Naive thymus-derived CD4-positive, alpha-beta T cell (primary cell): ENCODE data around the gene C1QTNF2. TPM values are rescaled to one million over a fixed set of nuclear protein-coding genes. Genes with fewer than 3 reads are reported as not detected.

Experiments used
- ATAC-seq: fragments of 150-1000 bp; cut with Tn5 transposase; 2 replicates; pipeline ENCODE4 v1.10.0; 2021; ENCODE audit warnings: mild to moderate bottlenecking, moderate library complexity
- CTCF ChIA-PET: fragments of 350-600 bp; sonication (Branson Sonifier 250); formaldehyde crosslinking; loops from one replicate; lab custom pipeline; 2021; ENCODE audit warnings: antibody characterized with exemption; lab: Charles Lee
- POLR2A ChIA-PET: fragments of 350-600 bp; sonication (Branson Sonifier 250); formaldehyde crosslinking; loops from one replicate; lab custom pipeline; 2021; ENCODE audit warnings: antibody characterized with exemption, inconsistent platforms; lab: Charles Lee
- DNase-seq, 9 donors: peaks; one replicate each; pipeline versions ENCODE4 v3.0.0 to v3.0.0-alpha.2; 2020 to 2022; ENCODE audit warnings: mixed read lengths in 1 of 9
- H3K27ac ChIP-seq: one replicate; pipeline ENCODE4 v1.7.0; 2013; ENCODE audit warnings: mild to moderate bottlenecking, low read depth, low read length, moderate library complexity
- H3K27me3 ChIP-seq, 2 donors: one replicate each; pipeline ENCODE4 v1.7.0; 2013; ENCODE audit warnings: low read length in 2 of 2, mild to moderate bottlenecking in 2 of 2, moderate library complexity in 2 of 2; ENCODE audit not compliant: control insufficient read depth in 2 of 2, insufficient read depth in 2 of 2
- H3K36me3 ChIP-seq, 3 experiments: 1 replicate in 2 of 3; 2 replicates in 1 of 3; pipeline ENCODE4 v1.7.0; 2013; ENCODE audit warnings: low read length in 3 of 3, mild to moderate bottlenecking in 3 of 3, moderate library complexity in 1 of 3; ENCODE audit not compliant: insufficient read depth in 3 of 3, control insufficient read depth in 2 of 3
- H3K4me1 ChIP-seq, 2 donors: one replicate each; pipeline ENCODE4 v1.7.0; 2013; ENCODE audit warnings: low read length in 2 of 2, mild to moderate bottlenecking in 2 of 2, moderate library complexity in 1 of 2; ENCODE audit not compliant: control insufficient read depth in 2 of 2, insufficient read depth in 2 of 2
- H3K4me3 ChIP-seq: 2 replicates; pipeline ENCODE4 v1.7.0; 2013; ENCODE audit warnings: mild to moderate bottlenecking, low read length
- H3K9me3 ChIP-seq, 3 experiments: 1 replicate in 2 of 3; 2 replicates in 1 of 3; pipeline ENCODE4 v1.7.0; 2013; ENCODE audit warnings: low read length in 3 of 3; ENCODE audit not compliant: control insufficient read depth in 2 of 3
- H3K27ac Mint-ChIP-seq, 9 donors: one replicate each; pipeline ENCODE4 v1.8.0; 2020 to 2022; ENCODE audit warnings: mixed read lengths in 9 of 9, mild to moderate bottlenecking in 8 of 9, moderate library complexity in 5 of 9, inconsistent platforms in 2 of 9
- H3K27me3 Mint-ChIP-seq, 5 donors: one replicate each; pipeline ENCODE4 v1.8.0; 2021 to 2022; ENCODE audit warnings: mixed read lengths in 5 of 5, mild to moderate bottlenecking in 1 of 5
- H3K36me3 Mint-ChIP-seq, 5 donors: one replicate each; pipeline ENCODE4 v1.8.0; 2020 to 2022; ENCODE audit warnings: mixed read lengths in 5 of 5, mild to moderate bottlenecking in 3 of 5, inconsistent platforms in 1 of 5
- H3K4me1 Mint-ChIP-seq, 7 donors: one replicate each; pipeline ENCODE4 v1.8.0; 2020 to 2022; ENCODE audit warnings: mixed read lengths in 7 of 7, mild to moderate bottlenecking in 3 of 7, inconsistent platforms in 1 of 7
- H3K4me3 Mint-ChIP-seq, 10 donors: one replicate each; pipeline ENCODE4 v1.8.0; 2020 to 2022; ENCODE audit warnings: mild to moderate bottlenecking in 10 of 10, mixed read lengths in 10 of 10, moderate library complexity in 6 of 10, inconsistent platforms in 2 of 10
- H3K9me3 Mint-ChIP-seq, 11 donors: one replicate each; pipeline ENCODE4 v1.8.0; 2020 to 2022; ENCODE audit warnings: mixed read lengths in 11 of 11, mild to moderate bottlenecking in 4 of 11, inconsistent platforms in 1 of 11, moderate library complexity in 1 of 11
- intact Hi-C, 2 donors: fragments of 100-400 bp; cut with micrococcal nuclease; formaldehyde crosslinking; loops; one replicate each; pipeline ENCODE4 v1.15.1; 2023
- polyA plus RNA-seq, 2 donors: library from polyadenylated mRNA; unstranded; fragments of 300-500 nt; fragmentation: Illumina TruSeq; gene quantifications; one replicate each; pipeline ENCODE4 v1.2.3, GENCODE V29; 2021
- total RNA-seq, 6 experiments: library from RNA in 5 of 6; stranded (reverse) in 5 of 6; gene quantifications; 1 replicate in 5 of 6; 2 replicates in 1 of 6; pipeline ENCODE4 v1.2.3 and lab custom pipeline; 2021 to 2026

The C1QTNF2 gene
- total and polyA plus RNA-seq, 7 experiments from 2014 or later = not detected

DNA sequence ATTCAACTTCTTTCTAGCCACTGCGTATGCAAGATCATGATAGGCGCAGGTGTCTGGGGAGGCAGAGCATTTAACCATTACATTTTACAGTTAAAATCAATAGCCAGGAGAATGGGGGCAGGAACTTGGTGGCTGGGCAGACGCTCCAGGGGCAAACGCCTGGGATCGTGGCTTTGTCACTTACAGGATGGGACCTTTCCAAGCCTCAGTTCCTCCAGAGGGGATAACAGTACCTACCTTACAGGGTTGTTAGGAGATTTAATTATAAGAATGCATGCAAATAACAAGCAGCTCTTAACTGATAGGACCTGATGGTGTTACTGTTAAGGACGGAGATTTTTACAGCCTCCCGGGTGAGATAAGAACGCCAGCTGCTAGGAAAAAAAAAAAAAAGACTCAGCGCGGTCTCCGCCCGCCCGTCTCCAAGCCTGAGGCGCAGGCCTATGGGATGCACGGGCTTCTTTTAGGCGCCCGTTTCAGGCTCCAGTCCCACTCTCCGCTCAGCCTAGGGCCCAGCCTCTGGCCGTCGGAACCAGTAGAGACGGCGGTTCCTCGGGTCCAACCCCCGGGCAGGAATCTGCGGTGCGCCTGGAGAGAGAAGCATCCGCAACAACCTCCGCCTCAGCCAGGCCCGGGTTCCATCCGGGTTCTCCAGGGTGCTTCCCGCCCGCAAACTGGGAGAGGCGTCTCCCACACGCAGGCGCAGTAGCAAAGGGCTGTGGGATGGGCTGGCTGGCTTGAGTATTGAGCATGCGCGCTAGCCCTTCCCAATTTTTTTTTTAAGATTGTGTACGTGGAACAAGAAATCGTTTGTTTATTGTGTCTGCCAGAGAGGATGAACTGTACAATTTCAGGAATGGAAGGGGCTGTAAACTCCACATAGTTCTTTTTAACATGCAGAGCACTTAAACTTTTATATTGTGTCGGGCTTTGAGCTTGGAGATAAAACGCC, 29.3 kb upstream of the C1QTNF2 start, which contains the start of gene FAM200C:
TSS of gene FAM200C (minus strand) at position 653 of the 952 bp plus-strand sequence. CDS start 4,564 bp downstream, outside the sequence.
- Mint-ChIP-seq H3K36me3 (peaks cover 4 to 18% (median 15%) of the 10 kb centered on the region in 5 donors), H3K9me3 (no peaks in the 10 kb centered on the region), H3K4me1 (peaks cover 8 to 23% (median 20%) of the 10 kb centered on the region in 7 donors), H3K27me3 (no peaks in the 10 kb centered on the region), H3K27ac (peak within 1 kb of the TSS; percentile 65 to 88 (median 82)), H3K4me3 (peak within 1 kb of the TSS; percentile 86 to 94 (median 92))
- ATAC-seq (peak; percentile 78), DNase-seq (peak; percentile 32 to 82 (median 40))
- Histone ChIP-seq H3K4me3 (peak within 1 kb of the TSS; percentile 73), H3K4me1 (peaks cover 4 to 7% of the 10 kb centered on the region in 2 donors), H3K27ac (peak within 1 kb of the TSS; percentile 67), H3K36me3 (peaks cover 4 to 27% (median 18%) of the 10 kb centered on the region in 3 experiments), H3K27me3 (no peaks in the 10 kb centered on the region), H3K9me3 (no peaks in the 10 kb centered on the region)
- CTCF ChIA-PET = interaction anchor here (0.7 kb wide), 1 partner anchor 19 kb away, joined by 3 read pairs; the partner anchor contains the start of gene SLU7
- POLR2A ChIA-PET = interaction anchor here (0.6 to 1.0 kb wide), 3 partner anchors 16 to 424 kb away, joined by 3 to 8 read pairs (median 3); partner anchors contain the start of gene SLU7
- intact Hi-C loops = loop anchor here (1.0 to 5.0 kb wide), 3 partner anchors 20 to 282 kb away; partner anchors contain the start of genes SLU7 (in 2 of the 2) and PWWP2A (in 1 of the 2)

DNA sequence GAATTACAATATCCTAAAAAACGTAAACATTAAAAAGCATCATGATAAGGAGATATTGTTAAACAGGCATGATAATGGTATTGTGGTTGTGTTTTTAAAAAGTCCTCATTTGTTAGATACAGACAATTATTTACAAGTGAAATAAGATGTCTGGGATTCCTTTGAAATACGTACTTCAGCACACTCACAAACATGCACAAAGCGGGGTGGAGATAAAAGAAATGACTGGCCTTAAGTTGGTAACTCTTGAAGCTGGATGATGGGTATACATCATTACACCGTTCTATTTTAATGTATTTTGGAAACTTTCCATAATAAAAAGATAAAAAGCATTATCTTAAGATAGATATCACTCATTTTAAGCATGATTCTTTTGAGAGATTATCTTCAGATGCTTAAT, 28.4 kb upstream of the C1QTNF2 start:
- no peaks in the 10 kb centered on the region for H3K9me3 Mint-ChIP-seq
- intact Hi-C loops = loop anchor here (1.0 to 5.0 kb wide), 3 partner anchors 20 to 282 kb away; partner anchors contain the start of genes PWWP2A (in 1 of the 2) and SLU7 (in 1 of the 2)
- H3K4me1 ChIP-seq = peaks cover 4 to 7% of the 10 kb centered on the region in 2 donors
- H3K27me3 ChIP-seq = no peaks in the 10 kb centered on the region
- no peak for ATAC-seq
- H3K9me3 ChIP-seq = no peaks in the 10 kb centered on the region
- peaks cover 0 to 11% (median 8%) of the 10 kb centered on the region in 5 donors for H3K36me3 Mint-ChIP-seq
- DNase-seq = no peak
- no peak overlapping the region for H3K27ac ChIP-seq
- peak overlapping the region in 9 of 10 donors; percentile 86 to 94 (median 92) for H3K4me3 Mint-ChIP-seq
- POLR2A ChIA-PET = interaction anchor here (0.6 to 1.0 kb wide), 2 partner anchors 20 to 25 kb away, joined by 4 to 8 read pairs; partner anchors contain the start of gene SLU7
- peaks cover 0 to 19% (median 9%) of the 10 kb centered on the region in 3 experiments for H3K36me3 ChIP-seq
- H3K27ac Mint-ChIP-seq = peak overlapping the region in 5 of 9 donors; percentile 54 to 88 (median 83)
- H3K4me3 ChIP-seq = no peak overlapping the region
- CTCF ChIA-PET = interaction anchor here (0.6 kb wide), 1 partner anchor 12 kb away, joined by 3 read pairs; no protein-coding TSS in a partner anchor
- H3K4me1 Mint-ChIP-seq = peaks cover 8 to 23% (median 20%) of the 10 kb centered on the region in 7 donors
- H3K27me3 Mint-ChIP-seq = peaks cover 0 to under 1% (median 0%) of the 10 kb centered on the region in 5 donors

- ChIA-PET POLR2A (no interaction called here), CTCF (no interaction called here)
- peak overlapping the region in 1 of 9 donors; percentile 52 for H3K27ac Mint-ChIP-seq
- H3K4me3 Mint-ChIP-seq = no peak overlapping the region
- H3K4me3 ChIP-seq = no peak overlapping the region
- peaks cover 0 to 4% (median 0%) of the 10 kb centered on the region in 5 donors for H3K36me3 Mint-ChIP-seq
- intact Hi-C loops = loop anchor here in 1 of 2 donors (5.0 kb wide), 1 partner anchor 280 kb away; the partner anchor contains the start of gene PWWP2A
- H3K27ac ChIP-seq = no peak overlapping the region
- peaks cover 4 to 7% of the 10 kb centered on the region in 2 donors for H3K4me1 ChIP-seq
- no peaks in the 10 kb centered on the region for H3K9me3 ChIP-seq
- peaks cover 0 to 9% (median 0%) of the 10 kb centered on the region in 3 experiments for H3K36me3 ChIP-seq
- H3K27me3 Mint-ChIP-seq = peaks cover 0 to 3% (median 0%) of the 10 kb centered on the region in 5 donors
- DNase-seq (no peak), ATAC-seq (no peak)
- H3K9me3 Mint-ChIP-seq = no peaks in the 10 kb centered on the region
- H3K27me3 ChIP-seq = no peaks in the 10 kb centered on the region
- H3K4me1 Mint-ChIP-seq = peaks cover 8 to 23% (median 20%) of the 10 kb centered on the region in 7 donors
Measured at GRCh38 chr5:160397492-160397891, 27.1 kb upstream of the C1QTNF2 start.

DNA sequence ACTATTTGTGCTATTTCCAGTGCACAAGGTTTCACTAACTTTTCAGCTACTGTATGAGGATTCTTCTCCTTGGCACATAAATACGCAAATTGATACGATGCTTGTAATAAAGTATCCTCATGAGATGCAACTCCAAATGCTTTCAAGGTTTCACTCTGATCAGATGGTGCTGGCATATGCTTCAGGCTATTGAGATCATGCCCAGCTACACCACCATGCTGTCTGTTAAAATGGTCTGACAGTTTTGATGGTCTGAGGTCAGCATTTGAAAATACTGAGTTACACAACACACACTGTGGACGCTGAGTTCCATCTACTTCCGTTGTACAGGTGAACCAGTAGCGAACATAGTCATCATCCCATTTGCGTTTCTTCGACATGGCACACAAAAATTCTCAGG, 24.7 kb upstream of the C1QTNF2 start:
- Histone ChIP-seq H3K4me3 (no peak overlapping the region), H3K36me3 (no peaks in the 10 kb centered on the region), H3K27ac (no peak overlapping the region), H3K27me3 (no peaks in the 10 kb centered on the region), H3K4me1 (peaks cover under 1 to 4% of the 10 kb centered on the region in 2 donors), H3K9me3 (no peaks in the 10 kb centered on the region)
- Mint-ChIP-seq H3K4me1 (peaks cover 3 to 16% (median 13%) of the 10 kb centered on the region in 7 donors), H3K4me3 (no peak overlapping the region), H3K36me3 (no peaks in the 10 kb centered on the region), H3K9me3 (no peaks in the 10 kb centered on the region), H3K27me3 (peaks cover 0 to 3% (median 0%) of the 10 kb centered on the region in 5 donors), H3K27ac (no peak overlapping the region)
- POLR2A ChIA-PET = interaction anchor here (1.7 kb wide), 1 partner anchor 23 kb away, joined by 7 read pairs; the partner anchor contains the start of gene SLU7
- intact Hi-C loops = loop anchor here in 1 of 2 donors (5.0 kb wide), 1 partner anchor 278 kb away; the partner anchor contains the start of gene PWWP2A
- ATAC-seq = no peak
- DNase-seq = no peak
- CTCF ChIA-PET = no interaction called here

DNA sequence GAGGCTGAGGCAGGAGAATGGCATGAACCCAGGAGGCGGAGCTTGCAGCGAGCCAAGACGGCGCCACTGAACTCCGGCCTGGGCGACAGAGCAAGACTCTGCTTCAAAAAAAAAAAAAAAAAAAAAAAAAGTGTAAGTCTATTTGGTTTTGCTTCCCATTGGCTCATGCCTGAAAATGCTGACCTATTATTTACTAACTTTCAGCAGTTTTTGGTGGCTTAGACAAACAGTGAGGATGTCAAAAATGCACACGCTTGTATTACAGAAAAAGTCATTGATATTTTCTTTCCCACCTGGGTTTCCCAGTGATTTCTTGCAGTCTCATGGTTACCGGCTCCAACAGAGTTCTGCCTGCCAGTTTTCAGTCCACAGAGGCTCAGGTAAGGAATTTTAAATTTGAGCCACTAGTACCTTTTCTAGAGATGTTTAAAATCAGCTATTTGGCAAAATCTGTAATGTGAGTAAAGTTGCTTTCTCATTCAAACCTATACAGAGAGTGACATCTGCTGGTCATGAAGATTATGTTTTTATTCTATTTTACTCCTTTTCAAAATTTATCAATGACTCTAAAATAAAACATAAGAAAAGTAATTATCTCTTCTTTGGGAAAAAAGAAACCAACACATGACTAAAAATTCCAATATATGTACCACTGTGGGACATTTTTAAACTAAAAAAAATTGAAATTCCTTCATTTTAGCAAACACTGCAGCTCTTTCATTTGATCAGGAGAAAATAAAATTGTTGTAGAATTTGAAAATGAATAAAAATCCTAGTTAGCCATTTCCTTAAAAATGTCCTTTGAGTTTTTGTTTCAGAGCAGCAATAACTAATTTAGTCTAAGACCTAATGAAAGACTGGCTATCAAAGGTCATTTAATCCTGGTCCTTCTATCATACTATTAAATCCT, 20.6 kb upstream of the C1QTNF2 start:
- no peaks in the 10 kb centered on the region for H3K4me1 Mint-ChIP-seq
- no peak for ATAC-seq
- peaks cover 0 to 24% (median 13%) of the 10 kb centered on the region in 11 donors for H3K9me3 Mint-ChIP-seq
- H3K27ac Mint-ChIP-seq = no peak overlapping the region
- Histone ChIP-seq H3K4me1 (no peaks in the 10 kb centered on the region), H3K4me3 (no peak overlapping the region), H3K9me3 (peaks cover 0 to 7% (median 0%) of the 10 kb centered on the region in 3 experiments), H3K27me3 (no peaks in the 10 kb centered on the region), H3K36me3 (no peaks in the 10 kb centered on the region), H3K27ac (no peak overlapping the region)
- intact Hi-C loops = loop anchor here (1.0 kb wide), 4 partner anchors 46 to 370 kb away; no protein-coding TSS in a partner anchor
- CTCF ChIA-PET = interaction anchor here (0.6 kb wide), 2 partner anchors 10 to 18 kb away, joined by 3 to 5 read pairs; no protein-coding TSS in a partner anchor
- no peak overlapping the region for H3K4me3 Mint-ChIP-seq
- DNase-seq = peak in 2 of 9 donors; percentile 17 to 29
- POLR2A ChIA-PET = interaction anchor here (0.6 to 0.8 kb wide), 4 partner anchors 28 to 1118 kb away, joined by 3 to 4 read pairs (median 4); partner anchors contain the start of genes PTTG1 and SLU7
- H3K27me3 Mint-ChIP-seq = peaks cover 0 to 5% (median 0%) of the 10 kb centered on the region in 5 donors
- peaks cover 0 to 8% (median 3%) of the 10 kb centered on the region in 5 donors for H3K36me3 Mint-ChIP-seq
